ENCODE data around the gene GFER.

GFER gene

GRCh38 chr16:1975432-1976215 is 8.4 kb upstream of the GFER start:
- TF ChIP-seq, protein P1, sequence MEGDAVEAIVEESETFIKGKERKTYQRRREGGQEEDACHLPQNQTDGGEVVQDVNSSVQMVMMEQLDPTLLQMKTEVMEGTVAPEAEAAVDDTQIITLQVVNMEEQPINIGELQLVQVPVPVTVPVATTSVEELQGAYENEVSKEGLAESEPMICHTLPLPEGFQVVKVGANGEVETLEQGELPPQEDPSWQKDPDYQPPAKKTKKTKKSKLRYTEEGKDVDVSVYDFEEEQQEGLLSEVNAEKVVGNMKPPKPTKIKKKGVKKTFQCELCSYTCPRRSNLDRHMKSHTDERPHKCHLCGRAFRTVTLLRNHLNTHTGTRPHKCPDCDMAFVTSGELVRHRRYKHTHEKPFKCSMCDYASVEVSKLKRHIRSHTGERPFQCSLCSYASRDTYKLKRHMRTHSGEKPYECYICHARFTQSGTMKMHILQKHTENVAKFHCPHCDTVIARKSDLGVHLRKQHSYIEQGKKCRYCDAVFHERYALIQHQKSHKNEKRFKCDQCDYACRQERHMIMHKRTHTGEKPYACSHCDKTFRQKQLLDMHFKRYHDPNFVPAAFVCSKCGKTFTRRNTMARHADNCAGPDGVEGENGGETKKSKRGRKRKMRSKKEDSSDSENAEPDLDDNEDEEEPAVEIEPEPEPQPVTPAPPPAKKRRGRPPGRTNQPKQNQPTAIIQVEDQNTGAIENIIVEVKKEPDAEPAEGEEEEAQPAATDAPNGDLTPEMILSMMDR (conservative IDR thresholded peaks at IDR 0.05), result no peak
- TF ChIP-seq ZFX (IDR thresholded peaks at IDR 0.05), result no peak

GRCh38 chr16:1976216-1976520 is 7.8 kb upstream of the GFER start:
- TF ChIP-seq, protein P1 (conservative IDR thresholded peaks at IDR 0.05), result no peak
- no peak for TF ChIP-seq ZFX (IDR thresholded peaks at IDR 0.05)
- no peak overlapping the region for H3K27ac ChIP-seq

More at GRCh38 chr16:1975432-1976215, 8.4 kb upstream of the GFER start:
- H3K27ac ChIP-seq, result no peak overlapping the region

DNA sequence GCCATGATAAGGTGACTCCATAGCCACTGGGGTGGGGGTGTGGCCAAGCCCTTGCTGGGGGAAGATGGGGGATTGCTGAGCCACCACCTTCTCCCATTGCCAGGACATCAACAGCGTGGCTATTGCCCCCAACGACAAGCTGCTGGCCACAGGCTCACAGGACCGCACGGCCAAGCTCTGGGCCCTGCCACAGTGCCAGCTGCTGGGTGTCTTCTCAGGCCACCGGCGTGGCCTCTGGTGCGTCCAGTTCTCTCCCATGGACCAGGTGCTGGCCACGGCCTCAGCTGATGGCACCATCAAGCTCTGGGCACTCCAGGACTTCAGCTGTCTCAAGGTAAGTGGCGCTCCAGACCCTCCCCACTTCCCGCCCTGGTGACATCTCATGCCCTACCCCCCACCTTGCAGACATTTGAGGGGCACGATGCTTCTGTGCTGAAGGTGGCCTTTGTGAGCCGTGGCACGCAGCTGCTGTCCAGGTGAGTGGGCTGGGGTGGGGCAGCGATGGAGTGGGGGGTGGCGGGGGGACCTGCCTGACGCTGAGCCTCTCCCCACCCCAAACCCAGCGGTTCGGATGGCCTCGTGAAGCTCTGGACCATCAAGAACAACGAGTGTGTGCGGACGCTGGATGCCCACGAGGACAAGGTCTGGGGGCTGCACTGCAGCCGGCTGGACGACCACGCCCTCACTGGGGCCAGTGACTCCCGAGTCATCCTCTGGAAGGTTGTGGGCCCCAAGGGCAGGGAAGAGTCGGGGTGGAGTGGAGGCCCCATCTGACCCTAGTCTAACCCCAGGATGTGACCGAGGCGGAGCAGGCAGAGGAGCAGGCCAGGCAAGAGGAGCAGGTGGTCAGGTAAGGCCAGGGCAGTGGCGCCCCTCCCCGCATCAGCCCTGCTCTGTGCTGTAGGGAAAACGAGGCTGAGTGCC is 6.8 kb upstream of the GFER start:
- H3K27ac ChIP-seq, result no peak overlapping the region
- no peak for TF ChIP-seq ZFX (IDR thresholded peaks at IDR 0.05)
- TF ChIP-seq, protein P1 (conservative IDR thresholded peaks at IDR 0.05), result no peak

- TF ChIP-seq, protein P1 (conservative IDR thresholded peaks at IDR 0.05), result no peak
- TF ChIP-seq ZFX (IDR thresholded peaks at IDR 0.05), result no peak
- H3K27ac ChIP-seq, result no peak overlapping the region
Measured at GRCh38 chr16:1977875-1978268, 6.1 kb upstream of the GFER start.

DNA sequence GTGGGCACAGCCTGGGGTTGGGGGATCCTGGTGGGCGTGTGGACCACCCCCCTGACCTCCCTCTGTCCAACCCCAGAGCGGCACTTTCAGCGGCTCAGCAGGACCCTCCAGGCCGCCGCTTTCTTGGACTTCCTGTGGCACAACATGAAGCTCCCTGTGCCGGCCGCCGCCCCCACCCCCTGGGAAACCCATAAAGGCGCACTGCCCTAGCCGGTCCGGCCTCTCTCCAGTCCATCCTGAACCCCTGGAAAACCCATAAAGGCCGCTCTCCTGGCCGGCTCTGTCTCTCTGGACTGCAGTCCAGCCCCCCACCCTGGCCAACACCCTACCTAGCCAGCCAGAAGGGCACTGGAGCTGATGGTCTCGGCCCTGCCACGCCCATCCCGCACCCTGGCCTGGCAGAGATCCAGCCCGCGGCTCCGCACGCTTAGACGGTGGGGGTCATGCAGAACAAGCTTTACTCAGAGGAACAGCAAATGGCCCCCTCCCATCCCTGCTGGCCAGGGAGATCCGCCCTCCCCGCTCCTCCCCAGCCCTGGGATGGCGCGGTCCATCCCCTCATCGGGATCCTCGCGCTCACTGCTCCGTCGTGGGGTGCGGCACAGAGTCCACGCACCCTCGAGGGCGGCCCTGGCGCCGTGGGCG is 5.4 kb upstream of the GFER start:
- H3K27ac ChIP-seq, result no peak overlapping the region
- no peak for TF ChIP-seq ZFX (IDR thresholded peaks at IDR 0.05)

- TF ChIP-seq, protein P1 (conservative IDR thresholded peaks at IDR 0.05), result no peak
- no peak for TF ChIP-seq ZFX (IDR thresholded peaks at IDR 0.05)
- no peak overlapping the region for H3K27ac ChIP-seq
Measured at GRCh38 chr16:1979271-1980029, 4.5 kb upstream of the GFER start.

- TF ChIP-seq, protein P1 (conservative IDR thresholded peaks at IDR 0.05), result no peak
- TF ChIP-seq ZFX (IDR thresholded peaks at IDR 0.05), result no peak
- no peak overlapping the region for H3K27ac ChIP-seq
Measured at GRCh38 chr16:1980030-1980769, 3.8 kb upstream of the GFER start.

All from C4-2B (cell line).